Stimulated activated CD8-positive, alpha-beta memory T cell treated with anti-CD3 and anti-CD28 coated beads, Interleukin-7, amount 100 ng/mL, for 4 hours (primary cell): ENCODE measurements around the gene HIGD1A.

ENCODE experiments used
- DNase-seq, 2 donors: peaks; one replicate each; pipeline ENCODE4 v3.0.0-alpha.2; 2020; ENCODE audit warnings: low read depth in 2 of 2

The HIGD1A gene

DNA sequence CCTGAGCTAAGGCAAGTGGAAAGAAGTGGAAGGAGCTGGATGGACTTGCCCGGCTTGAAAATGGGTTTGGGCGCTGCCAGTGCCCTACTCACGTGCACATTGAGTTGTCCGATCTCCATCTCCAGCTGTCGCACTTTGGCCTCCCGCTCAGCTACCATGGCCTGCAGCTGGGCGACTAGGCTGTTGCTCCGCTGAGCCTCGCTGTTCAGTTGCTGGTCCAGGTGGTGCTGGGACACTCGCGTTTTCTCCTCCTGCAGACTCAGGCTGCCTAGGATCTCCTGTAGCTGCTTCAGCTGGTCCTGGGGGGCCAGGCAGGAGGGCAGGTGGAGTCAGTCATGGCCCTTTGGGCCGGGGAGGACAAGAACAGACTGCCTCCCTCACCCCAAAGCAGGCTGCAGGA lies 68.7 kb downstream of the HIGD1A start:
- no peak for DNase-seq

DNA sequence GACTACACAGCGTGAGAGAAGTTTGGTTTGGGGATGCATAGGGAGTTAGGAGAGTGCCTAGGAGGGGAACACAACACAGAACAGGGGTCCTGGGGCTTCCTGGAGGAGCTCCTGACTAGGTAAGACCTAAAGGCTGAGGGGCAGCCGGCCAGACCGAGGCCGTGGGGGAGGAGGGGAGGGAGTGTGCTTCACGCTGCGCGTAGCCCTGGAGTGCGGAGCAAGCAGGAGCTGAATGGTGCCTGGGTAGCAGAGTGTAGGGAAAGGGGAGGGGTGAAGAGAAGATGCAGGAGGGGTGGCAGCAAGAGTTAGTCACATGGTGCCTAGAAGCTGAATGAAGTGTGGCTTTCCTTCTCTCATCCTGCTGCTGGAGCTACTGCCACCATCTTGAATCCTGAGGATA lies 69.3 kb downstream of the HIGD1A start:
- no peak for DNase-seq

DNA sequence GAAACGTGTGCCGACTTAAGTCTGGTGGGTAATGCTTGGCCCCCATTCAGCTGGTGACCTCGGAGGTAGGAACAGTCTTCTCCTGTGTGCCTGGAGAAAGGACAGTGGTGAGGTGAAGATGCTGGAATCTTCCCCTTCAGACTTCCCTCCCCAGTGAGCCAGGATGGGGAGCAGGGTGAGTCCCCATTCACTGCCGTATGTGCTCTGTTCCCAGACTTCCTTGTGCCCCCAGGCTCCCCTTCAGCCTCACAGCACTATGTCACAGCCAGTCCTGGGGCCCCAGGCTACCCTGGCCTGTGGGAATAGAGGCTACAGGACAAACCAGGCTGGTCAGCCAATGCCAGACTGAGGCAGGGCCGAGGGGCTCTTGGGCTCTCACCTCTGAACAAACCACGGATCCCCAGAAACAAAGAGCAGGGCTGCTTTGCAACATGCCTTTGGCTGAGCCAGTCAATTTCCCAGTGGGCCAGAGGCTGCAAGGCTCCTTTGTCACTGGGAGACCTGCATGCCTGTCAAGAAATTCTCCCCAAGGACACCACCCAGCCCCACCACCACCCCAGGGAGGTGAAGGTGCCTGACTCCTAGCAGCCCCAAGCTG lies 69.9 kb downstream of the HIGD1A start:
- no peak for DNase-seq

DNA sequence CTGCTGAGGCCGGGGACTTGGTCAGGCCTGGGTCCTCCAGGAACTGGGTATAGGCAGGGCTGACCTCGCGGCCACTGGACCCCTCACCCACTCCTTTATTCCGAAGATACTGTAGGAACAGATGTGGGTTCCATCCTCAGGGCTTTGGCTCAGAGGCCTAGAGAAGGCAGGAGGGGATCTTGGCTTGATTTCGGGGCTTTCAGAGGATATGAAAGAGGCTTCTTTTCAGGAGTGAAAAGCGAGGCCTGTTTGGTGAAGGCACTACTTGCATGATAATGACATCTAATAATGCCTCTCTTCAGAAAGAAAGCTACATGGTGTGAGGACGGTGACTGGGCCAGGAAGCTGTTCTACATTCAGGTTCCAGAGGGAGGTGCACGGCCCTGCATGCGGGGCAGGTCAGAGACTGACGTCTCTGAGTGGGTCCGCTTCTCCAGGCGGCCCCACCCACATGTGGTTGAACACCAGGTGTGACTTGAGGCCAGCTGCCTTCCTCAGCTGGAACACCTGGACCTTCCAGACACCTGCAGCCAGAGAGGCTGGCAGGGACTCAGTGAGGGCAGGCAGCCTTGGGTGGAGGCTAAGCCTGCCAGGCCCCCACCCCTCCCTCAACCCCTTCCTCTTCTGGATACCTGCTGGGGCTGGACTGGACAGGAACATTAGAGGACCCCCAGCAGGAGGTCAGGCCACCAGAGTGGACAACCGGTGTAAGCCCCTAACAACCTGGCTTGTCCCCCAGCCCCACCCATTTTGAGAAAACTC lies 70.6 kb downstream of the HIGD1A start:
- DNase-seq = no peak
